WTC11 (cell line): ENCODE measurements around the gene LPCAT3.

Experiments
- ATF2 ChIP-seq: sonication (generic); formaldehyde crosslinking; IDR thresholded peaks from 2 replicates; pipeline ENCODE4 v1.8.1; 2022; ENCODE audit warnings: low read depth, missing genetic modification reagents, borderline replicate concordance
- CDX4 ChIP-seq: fragments of 250-450 bp; sonication (Bioruptor Pico); IDR thresholded peaks from 2 replicates; pipeline ENCODE4 v1.9.0; 2021; ENCODE audit warnings: moderate library complexity, mild to moderate bottlenecking, inconsistent platforms, borderline replicate concordance
- CREM ChIP-seq: sonication (generic); formaldehyde crosslinking; IDR thresholded peaks from 2 replicates; pipeline ENCODE4 v1.8.1; 2022; ENCODE audit warnings: mild to moderate bottlenecking, missing genetic modification reagents, moderate library complexity
- CTCF ChIP-seq: fragments of 200-600 bp; IDR thresholded peaks from 2 replicates; pipeline ENCODE4 v1.8.0; 2022; ENCODE audit warnings: antibody characterized with exemption
- FOXP1 ChIP-seq: sonication (generic); formaldehyde crosslinking; IDR thresholded peaks from 2 replicates; pipeline ENCODE4 v1.8.0; 2022; ENCODE audit warnings: missing genetic modification reagents, mild to moderate bottlenecking, moderate library complexity, borderline replicate concordance
- HMGXB4 ChIP-seq: sonication (generic); formaldehyde crosslinking; IDR thresholded peaks from 2 replicates; pipeline ENCODE4 v1.8.1; 2023; ENCODE audit warnings: mild to moderate bottlenecking, moderate library complexity, missing genetic modification reagents
- NR2C2 ChIP-seq: sonication (generic); formaldehyde crosslinking; IDR thresholded peaks from 2 replicates; pipeline ENCODE4 v1.8.0; 2022; ENCODE audit warnings: mild to moderate bottlenecking, missing genetic modification reagents
- SMAD4 ChIP-seq: sonication (generic); formaldehyde crosslinking; IDR thresholded peaks from 2 replicates; pipeline ENCODE4 v1.8.0; 2022; ENCODE audit warnings: mild to moderate bottlenecking, missing genetic modification reagents
- SP1 ChIP-seq: sonication (generic); formaldehyde crosslinking; conservative IDR thresholded peaks from 2 replicates; pipeline ENCODE4 v1.8.1; 2022; ENCODE audit warnings: missing genetic modification reagents
- TEAD1 ChIP-seq: sonication (generic); formaldehyde crosslinking; IDR thresholded peaks from 2 replicates; pipeline ENCODE4 v1.8.0; 2022; ENCODE audit warnings: mild to moderate bottlenecking, missing genetic modification reagents
- TP53 ChIP-seq: sonication (generic); formaldehyde crosslinking; IDR thresholded peaks from 2 replicates; pipeline ENCODE4 v1.8.1; 2023; ENCODE audit warnings: mild to moderate bottlenecking, missing genetic modification reagents
- ZNF232 ChIP-seq: sonication (generic); formaldehyde crosslinking; IDR thresholded peaks from 2 replicates; pipeline ENCODE4 v1.8.0; 2022; ENCODE audit warnings: mild to moderate bottlenecking, missing genetic modification reagents
- ZNF263 ChIP-seq: sonication (generic); formaldehyde crosslinking; IDR thresholded peaks from 2 replicates; pipeline ENCODE4 v1.8.1; 2022; ENCODE audit warnings: low read depth, mild to moderate bottlenecking, moderate library complexity, missing genetic modification reagents

GRCh38 chr12:6951551-6952120 is 66.6 kb downstream of the LPCAT3 start:
- TF ChIP-seq ATF2 (CRISPR knock-in tag) (no peak), TEAD1 (CRISPR knock-in tag) (no peak), SMAD4 (no peak), SP1 (CRISPR knock-in tag) (no peak), CTCF (no peak), TP53 (no peak), ZNF263 (CRISPR knock-in tag) (no peak), NR2C2 (CRISPR knock-in tag) (no peak), ZNF232 (CRISPR knock-in tag) (no peak), HMGXB4 (CRISPR knock-in tag) (no peak), FOXP1 (no peak), CREM (CRISPR knock-in tag) (no peak), CDX4 (CRISPR knock-in tag) (no peak)
